ENCODE data around the gene HDAC4. TPM values are rescaled to one million over a fixed set of nuclear protein-coding genes. Genes with fewer than 3 reads are reported as not detected.

The HDAC4 gene
- total RNA-seq, 1 experiment from 2014 or later, result 40.1 TPM

GRCh38 chr2:239376351-239376750 lies 24.5 kb downstream of the HDAC4 start:
- in situ Hi-C loops (cut with HindIII; ENCODE audit: low pct_unique_long_range_greater_than_20kb, low sequenced_read_pairs) (no loop called here), intact Hi-C loops (cut with micrococcal nuclease; ENCODE audit: unreplicated experiment) (no loop called here)
- Histone ChIP-seq H3K4me1 (ENCODE audit: control insufficient read depth, insufficient read depth, low read length) (no peaks in the 10 kb centered on the region), H3K9me3 (ENCODE audit: control insufficient read depth, insufficient read depth, low read depth, low read length) (no peaks in the 10 kb centered on the region), H3K4me3 (ENCODE audit: low read depth in 2 of 2, low read length in 2 of 2) (no peak overlapping the region), H3K27me3 (ENCODE audit: control insufficient read depth, insufficient read depth, low read length) (no peaks in the 10 kb centered on the region), H3K36me3 (ENCODE audit: control insufficient read depth, insufficient read depth, low read length) (no peaks in the 10 kb centered on the region), H3K27ac (ENCODE audit: low read length) (no peak overlapping the region)
- POLR2A ChIA-PET, result no interaction called here
- no peak for TF ChIP-seq SIN3A (IDR thresholded peaks at IDR 0.05; ENCODE audit: borderline replicate concordance, insufficient read depth, low read depth, low read length)
- TF ChIP-seq CTCF (IDR thresholded peaks at IDR 0.05), result no peak
- TF ChIP-seq POLR2AphosphoS5 (IDR thresholded peaks at IDR 0.05; ENCODE audit: low read depth, low read length), result no peak
- TF ChIP-seq REST (IDR thresholded peaks at IDR 0.05; ENCODE audit: insufficient read depth in 1 of 2, low read depth in 2 of 2, low read length in 1 of 2), result no peak
- TF ChIP-seq TCF7L2 (IDR thresholded peaks at IDR 0.05; ENCODE audit: low read depth, low read length), result no peak
- no TSS peak for BruUV-seq (replicated peaks)
- CTCF ChIA-PET, result no interaction called here
- DNase-seq (ENCODE audit: low read depth, low spot score) (no peak), ATAC-seq (no peak)

GRCh38 chr2:239375278-239376061 lies 25.4 kb downstream of the HDAC4 start:
- BruUV-seq (replicated peaks), result no TSS peak
- no peak overlapping the region for H3K4me3 ChIP-seq (ENCODE audit: low read depth in 2 of 2, low read length in 2 of 2)
- ChIA-PET POLR2A (no interaction called here), CTCF (no interaction called here)
- DNase-seq (ENCODE audit: low read depth, low spot score), result no peak
- intact Hi-C loops (cut with micrococcal nuclease; ENCODE audit: unreplicated experiment), result no loop called here
- no peaks in the 10 kb centered on the region for H3K36me3 ChIP-seq (ENCODE audit: control insufficient read depth, insufficient read depth, low read length)
- in situ Hi-C loops (cut with HindIII; ENCODE audit: low pct_unique_long_range_greater_than_20kb, low sequenced_read_pairs), result no loop called here
- 0 out of 2 replicates have a peak, but pooled peaks have one; percentile 66 for ATAC-seq
- TF ChIP-seq CTCF (IDR thresholded peaks at IDR 0.05) (no peak), SIN3A (IDR thresholded peaks at IDR 0.05; ENCODE audit: borderline replicate concordance, insufficient read depth, low read depth, low read length) (no peak), POLR2AphosphoS5 (IDR thresholded peaks at IDR 0.05; ENCODE audit: low read depth, low read length) (no peak), REST (IDR thresholded peaks at IDR 0.05; ENCODE audit: insufficient read depth in 1 of 2, low read depth in 2 of 2, low read length in 1 of 2) (no peak), TCF7L2 (IDR thresholded peaks at IDR 0.05; ENCODE audit: low read depth, low read length) (no peak)
- no peaks in the 10 kb centered on the region for H3K27me3 ChIP-seq (ENCODE audit: control insufficient read depth, insufficient read depth, low read length)
- H3K4me1 ChIP-seq (ENCODE audit: control insufficient read depth, insufficient read depth, low read length), result no peaks in the 10 kb centered on the region
- H3K27ac ChIP-seq (ENCODE audit: low read length), result no peak overlapping the region
- H3K9me3 ChIP-seq (ENCODE audit: control insufficient read depth, insufficient read depth, low read depth, low read length), result no peaks in the 10 kb centered on the region
